H1 (cell line): Measurements from ENCODE around the gene PXN.

Experiments used
- ATF2 ChIP-seq: IDR thresholded peaks from 2 replicates; pipeline ENCODE4 v1.6.1; 2012; ENCODE audit warnings: low read length, inconsistent platforms
- CTCF ChIP-seq, 3 experiments: IDR thresholded peaks; 1 replicate in 2 of 3; 2 replicates in 1 of 3; pipeline versions ENCODE4 v1.5.1 to v1.6.1; 2011; ENCODE audit warnings: low read length in 3 of 3, mild to moderate bottlenecking in 3 of 3, inconsistent platforms in 2 of 3, low read depth in 1 of 3, moderate library complexity in 1 of 3; ENCODE audit not compliant: insufficient read depth in 1 of 3; ENCODE audit errors: control extremely low read depth in 1 of 3
- SP1 ChIP-seq: IDR thresholded peaks from 2 replicates; pipeline ENCODE4 v1.6.1; 2011; ENCODE audit warnings: low read depth, low read length

- no peak for TF ChIP-seq CTCF (IDR thresholded peaks at IDR 0.05; ENCODE audit: control extremely low read depth in 1 of 3, insufficient read depth in 1 of 3, low read depth in 1 of 3, low read length in 3 of 3)
- TF ChIP-seq ATF2 = no peak
- TF ChIP-seq SP1 = no peak
Observed at GRCh38 chr12:120196363-120196762, 69.2 kb downstream of the PXN start.
